GM23338 (cell line): Measurements from ENCODE around the gene BPIFB2. TPM values are rescaled to one million over a fixed set of nuclear protein-coding genes. Genes with fewer than 3 reads are reported as not detected.
"Not testable (repeated sequence)": the region's sequence is repeated elsewhere in the genome, so short reads cannot be mapped to it uniquely, and the experiment has no call there.

Experiments
- ATAC-seq: fragments of 200-7000 bp; cut with Tn5 transposase; 3 replicates; pipeline ENCODE4 v1.9.1; 2020
- DNase-seq: peaks from one replicate; pipeline ENCODE4 v3.0.0-alpha.2; 2015; ENCODE audit warnings: low spot score
- H2AFZ ChIP-seq: fragments of 200-600 bp; sonication (generic); 2 replicates; pipeline ENCODE4 v1.8.0; 2016; ENCODE audit warnings: antibody characterized with exemption, mild to moderate bottlenecking, moderate library complexity
- H3F3A ChIP-seq: fragments of 200-600 bp; sonication (generic); replicated peaks from 2 replicates; pipeline ENCODE4 v1.8.0; 2017; ENCODE audit warnings: antibody characterized with exemption, mixed run types, low read depth
- H3K27ac ChIP-seq: fragments of 200-600 bp; sonication (generic); 2 replicates; pipeline ENCODE4 v1.6.1; 2016; ENCODE audit warnings: low read depth
- H3K27me3 ChIP-seq: fragments of 200-600 bp; sonication (generic); 2 replicates; pipeline ENCODE4 v1.8.0; 2016; ENCODE audit warnings: mild to moderate bottlenecking, mixed run types, moderate library complexity; ENCODE audit not compliant: insufficient read depth
- H3K36me3 ChIP-seq: fragments of 200-600 bp; sonication (generic); 2 replicates; pipeline ENCODE4 v1.8.0; 2016; ENCODE audit warnings: mild to moderate bottlenecking; ENCODE audit not compliant: insufficient read depth
- H3K4me1 ChIP-seq: fragments of 200-600 bp; sonication (generic); 2 replicates; pipeline ENCODE4 v1.8.0; 2016; ENCODE audit warnings: mild to moderate bottlenecking, moderate library complexity; ENCODE audit not compliant: insufficient read depth
- H3K4me2 ChIP-seq: fragments of 200-600 bp; sonication (generic); 2 replicates; pipeline ENCODE4 v1.7.1; 2017; ENCODE audit warnings: mixed run types
- H3K4me3 ChIP-seq: fragments of 200-600 bp; sonication (generic); 2 replicates; pipeline ENCODE4 v1.6.1; 2016; ENCODE audit warnings: mixed run types
- H3K79me2 ChIP-seq: fragments of 200-600 bp; sonication (generic); replicated peaks from 2 replicates; pipeline ENCODE4 v1.8.0; 2017; ENCODE audit warnings: mild to moderate bottlenecking; ENCODE audit not compliant: insufficient read depth
- H3K9me2 ChIP-seq: fragments of 200-600 bp; sonication (generic); 2 replicates; pipeline ENCODE4 v1.8.0; 2017; ENCODE audit not compliant: insufficient read depth
- H4K20me1 ChIP-seq: fragments of 200-600 bp; sonication (generic); replicated peaks from 2 replicates; pipeline ENCODE4 v1.8.0; 2017; ENCODE audit warnings: mild to moderate bottlenecking; ENCODE audit not compliant: insufficient read depth
- H3K27ac Mint-ChIP-seq: 2 replicates; pipeline ENCODE4 v1.8.0; 2020; ENCODE audit warnings: inconsistent platforms, mild to moderate bottlenecking, moderate library complexity, mixed read lengths
- H3K27me3 Mint-ChIP-seq: 3 replicates; pipeline ENCODE4 v1.8.0; 2022; ENCODE audit warnings: low read depth, mild to moderate bottlenecking, moderate library complexity, mixed read lengths, inconsistent platforms; ENCODE audit not compliant: insufficient read depth, poor library complexity
- H3K36me3 Mint-ChIP-seq: 3 replicates; pipeline ENCODE4 v1.8.0; 2021; ENCODE audit warnings: low read depth, mild to moderate bottlenecking, inconsistent platforms, moderate library complexity, mixed read lengths
- H3K4me1 Mint-ChIP-seq: 3 replicates; pipeline ENCODE4 v1.8.0; 2020; ENCODE audit warnings: mild to moderate bottlenecking, inconsistent platforms, mixed read lengths
- H3K4me3 Mint-ChIP-seq: 3 replicates; pipeline ENCODE4 v1.8.0; 2021; ENCODE audit warnings: moderate library complexity, mild to moderate bottlenecking, inconsistent platforms, mixed read lengths
- H3K9me3 Mint-ChIP-seq: 3 replicates; pipeline ENCODE4 v1.8.0; 2020; ENCODE audit warnings: moderate library complexity, mild to moderate bottlenecking, inconsistent platforms, mixed read lengths
- CTCF ChIP-seq, 2 experiments: fragments of 200-600 bp in 1 of 2; sonication (generic) in 1 of 2; conservative IDR thresholded peaks; 2 replicates each; pipeline versions ENCODE4 v1.5.1 to v1.6.1; 2016 to 2017; ENCODE audit warnings: antibody characterized with exemption in 2 of 2, low read depth in 2 of 2, mild to moderate bottlenecking in 2 of 2, moderate library complexity in 1 of 2
- EZH2 ChIP-seq: fragments of 200-600 bp; sonication (generic); IDR thresholded peaks from one replicate; pipeline ENCODE4 v1.8.0; 2017; ENCODE audit warnings: antibody characterized with exemption, mild to moderate bottlenecking, low read depth; ENCODE audit not compliant: unreplicated experiment
- STAT1 ChIP-seq: IDR thresholded peaks from one replicate; pipeline ENCODE4 v1.6.1; 2016; ENCODE audit warnings: antibody characterized with exemption; ENCODE audit not compliant: unreplicated experiment
- ZNF462 ChIP-seq: fragments of 250-450 bp; sonication (Bioruptor Pico); IDR thresholded peaks from 2 replicates; pipeline ENCODE4 v1.5.0; 2020; ENCODE audit warnings: mild to moderate bottlenecking, moderate library complexity
- polyA plus RNA-seq: library from polyadenylated mRNA; unstranded; fragments of >200 nt; fragmentation: Nextera tagmentation; extraction: Ambion mirVana; gene quantifications from 2 replicates; pipeline ENCODE4 v1.2.1, GENCODE V29; 2016
- total RNA-seq: library from RNA; depleted of rRNA; stranded (reverse); fragments of >200 nt; shearing (Covaris generic); gene quantifications from 2 replicates; pipeline ENCODE4 v1.2.3, GENCODE V29; 2014

BPIFB2 gene
- total and polyA plus RNA-seq, 2 experiments from 2014 or later, result not detected

GRCh38 chr20:33045129-33045721 is 37.7 kb downstream of the BPIFB2 start:
- Mint-ChIP-seq H3K27me3 (peaks cover 11% of the 10 kb centered on the region), H3K9me3 (peaks cover 29% of the 10 kb centered on the region)
- not testable (repeated sequence) for H4K20me1 ChIP-seq, ATAC-seq, H3K4me3 ChIP-seq, H3K4me1 Mint-ChIP-seq, H3F3A ChIP-seq, H3K27ac ChIP-seq, DNase-seq, H2AFZ ChIP-seq, H3K27me3 ChIP-seq, H3K27ac Mint-ChIP-seq, H3K4me2 ChIP-seq, H3K79me2 ChIP-seq, H3K4me1 ChIP-seq, H3K9me2 ChIP-seq, H3K36me3 ChIP-seq, H3K36me3 Mint-ChIP-seq, H3K4me3 Mint-ChIP-seq

- no peak overlapping the region for H2AFZ ChIP-seq
- H3K4me2 ChIP-seq, result no peak overlapping the region
- peaks cover 29% of the 10 kb centered on the region for H3K9me3 Mint-ChIP-seq
- H3K79me2 ChIP-seq, result no peaks in the 10 kb centered on the region
- no peaks in the 10 kb centered on the region for H3F3A ChIP-seq
- no peaks in the 10 kb centered on the region for H3K27me3 ChIP-seq
- H3K4me1 Mint-ChIP-seq, result no peaks in the 10 kb centered on the region
- ATAC-seq (no peak), DNase-seq (no peak)
- TF ChIP-seq EZH2, result no peak
- no peak for TF ChIP-seq ZNF462 (CRISPR knock-in tag)
- TF ChIP-seq STAT1, result no peak
- TF ChIP-seq CTCF (conservative IDR thresholded peaks at IDR 0.05; ENCODE audit: low read depth in 2 of 2), result no peak
- no peaks in the 10 kb centered on the region for H3K4me1 ChIP-seq
- H3K27ac ChIP-seq, result no peak overlapping the region
- no peak overlapping the region for H3K27ac Mint-ChIP-seq
- peaks cover 10% of the 10 kb centered on the region for H3K27me3 Mint-ChIP-seq
- no peaks in the 10 kb centered on the region; the same call in 1 of the 2 replicates for H3K36me3 ChIP-seq
- H4K20me1 ChIP-seq, result no peaks in the 10 kb centered on the region
- no peak overlapping the region for H3K4me3 Mint-ChIP-seq
- H3K9me2 ChIP-seq, result peaks cover 3% of the 10 kb centered on the region; the same call in 1 of the 2 replicates
- no peak overlapping the region for H3K4me3 ChIP-seq
- H3K36me3 Mint-ChIP-seq, result peaks cover 9% of the 10 kb centered on the region
Observed at GRCh38 chr20:33046412-33046811, 38.9 kb downstream of the BPIFB2 start.
